Measurements from ENCODE around the gene CDH4. TPM values are rescaled to one million over a fixed set of nuclear protein-coding genes. Genes with fewer than 3 reads are reported as not detected.

CDH4 gene
- polyA plus RNA-seq, 1 experiment, result 1.5 TPM

GRCh38 chr20:61804752-61805295 lies 552.8 kb downstream of the CDH4 start:
- no peak for DNase-seq (ENCODE audit: low read depth)
- no peaks in the 10 kb centered on the region; the same call in 1 of the 2 replicates for H3K27me3 ChIP-seq (ENCODE audit: control insufficient read depth, insufficient read depth, low read length)
- H3K4me3 ChIP-seq (ENCODE audit: low read depth, low read length), result no peak overlapping the region
- TF ChIP-seq CTCF (IDR thresholded peaks at IDR 0.05; ENCODE audit: insufficient read depth, low read depth, low read length), result no peak
- ChIA-PET POLR2A (no interaction called here), CTCF (no interaction called here)
- no peaks in the 10 kb centered on the region for H3K36me3 ChIP-seq (ENCODE audit: control insufficient read depth, insufficient read depth, low read length)

GRCh38 chr20:61805365-61805764 lies 553.3 kb downstream of the CDH4 start:
- Histone ChIP-seq H3K27me3 (ENCODE audit: control insufficient read depth, insufficient read depth, low read length) (no peaks in the 10 kb centered on the region; the same call in 1 of the 2 replicates), H3K4me3 (ENCODE audit: low read depth, low read length) (no peak overlapping the region), H3K36me3 (ENCODE audit: control insufficient read depth, insufficient read depth, low read length) (no peaks in the 10 kb centered on the region)
- TF ChIP-seq CTCF (IDR thresholded peaks at IDR 0.05; ENCODE audit: insufficient read depth, low read depth, low read length), result no peak
- CTCF ChIA-PET, result no interaction called here
- no peak for DNase-seq (ENCODE audit: low read depth)
- POLR2A ChIA-PET, result no interaction called here

- no peaks in the 10 kb centered on the region for H3K36me3 ChIP-seq (ENCODE audit: control insufficient read depth, insufficient read depth, low read length)
- TF ChIP-seq CTCF (IDR thresholded peaks at IDR 0.05; ENCODE audit: insufficient read depth, low read depth, low read length), result no peak
- no peak overlapping the region for H3K4me3 ChIP-seq (ENCODE audit: low read depth, low read length)
- no peak for DNase-seq (ENCODE audit: low read depth)
- ChIA-PET POLR2A (no interaction called here), CTCF (no interaction called here)
- no peaks in the 10 kb centered on the region; the same call in 1 of the 2 replicates for H3K27me3 ChIP-seq (ENCODE audit: control insufficient read depth, insufficient read depth, low read length)
Measured at GRCh38 chr20:61805781-61806180, 553.7 kb downstream of the CDH4 start.

GRCh38 chr20:61806314-61806713 lies 554.3 kb downstream of the CDH4 start:
- no peaks in the 10 kb centered on the region for H3K36me3 ChIP-seq (ENCODE audit: control insufficient read depth, insufficient read depth, low read length)
- POLR2A ChIA-PET, result no interaction called here
- no peak overlapping the region for H3K4me3 ChIP-seq (ENCODE audit: low read depth, low read length)
- no peak for DNase-seq (ENCODE audit: low read depth)
- CTCF ChIA-PET, result no interaction called here
- no peaks in the 10 kb centered on the region; the same call in 1 of the 2 replicates for H3K27me3 ChIP-seq (ENCODE audit: control insufficient read depth, insufficient read depth, low read length)
- no peak for TF ChIP-seq CTCF (IDR thresholded peaks at IDR 0.05; ENCODE audit: insufficient read depth, low read depth, low read length)

- ChIA-PET POLR2A (no interaction called here), CTCF (no interaction called here)
- TF ChIP-seq CTCF (IDR thresholded peaks at IDR 0.05; ENCODE audit: insufficient read depth, low read depth, low read length), result no peak
- Histone ChIP-seq H3K27me3 (ENCODE audit: control insufficient read depth, insufficient read depth, low read length) (no peaks in the 10 kb centered on the region; the same call in 1 of the 2 replicates), H3K4me3 (ENCODE audit: low read depth, low read length) (no peak overlapping the region), H3K36me3 (ENCODE audit: control insufficient read depth, insufficient read depth, low read length) (no peaks in the 10 kb centered on the region)
- no peak for DNase-seq (ENCODE audit: low read depth)
Measured at GRCh38 chr20:61806995-61807394, 554.9 kb downstream of the CDH4 start.

Data from BJ (cell line).